WERI-Rb-1 (cell line): ENCODE measurements around the gene UST.

Source experiments
- DNase-seq: peaks from one replicate; pipeline ENCODE4 v3.0.0-alpha.2; 2020
- H3K27ac ChIP-seq: fragments of 250-450 bp; sonication (Bioruptor Pico); 2 replicates; pipeline ENCODE4 v1.5.1; 2020; ENCODE audit warnings: mild to moderate bottlenecking, moderate library complexity
- H3K27me3 ChIP-seq: fragments of 250-450 bp; sonication (Bioruptor Pico); 2 replicates; pipeline ENCODE4 v1.5.1; 2021; ENCODE audit warnings: mild to moderate bottlenecking, low read depth, moderate library complexity; ENCODE audit not compliant: insufficient read depth, severe bottlenecking
- H3K36me3 ChIP-seq: fragments of 250-450 bp; sonication (Bioruptor Pico); 2 replicates; pipeline ENCODE4 v1.5.1; 2020; ENCODE audit warnings: mild to moderate bottlenecking, moderate library complexity
- H3K4me3 ChIP-seq: 2 replicates; pipeline ENCODE4 v1.5.1; 2011; ENCODE audit warnings: low read depth, mild to moderate bottlenecking, control low read depth, low read length
- H3K9me3 ChIP-seq: fragments of 250-450 bp; sonication (Bioruptor Pico); 2 replicates; pipeline ENCODE4 v1.5.1; 2021; ENCODE audit warnings: mild to moderate bottlenecking, moderate library complexity; ENCODE audit not compliant: severe bottlenecking
- TF ChIP-seq, protein P1 (sequence below): IDR thresholded peaks from 2 replicates; pipeline ENCODE4 v1.5.1; 2011; ENCODE audit warnings: low read depth, mild to moderate bottlenecking, control low read depth, inconsistent platforms, low read length

Gene UST

DNA sequence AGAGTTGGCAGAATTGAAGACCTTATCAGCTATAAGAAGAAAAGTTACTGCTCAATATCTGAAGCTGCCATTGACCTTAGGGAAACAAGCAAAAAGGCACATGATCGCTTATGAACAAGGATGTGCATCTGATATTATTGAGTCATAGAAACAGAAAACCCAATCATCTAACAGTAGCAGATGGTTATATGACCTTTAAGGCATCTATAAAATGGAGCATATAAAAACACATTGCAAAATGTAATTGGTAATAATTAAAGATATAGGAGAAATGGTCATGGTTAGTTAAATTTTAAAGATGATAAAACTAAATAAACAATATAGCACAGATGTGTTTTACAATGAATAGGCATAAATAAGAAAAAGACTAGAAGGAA is 310.6 kb downstream of the UST start:
- TF ChIP-seq, protein P1, sequence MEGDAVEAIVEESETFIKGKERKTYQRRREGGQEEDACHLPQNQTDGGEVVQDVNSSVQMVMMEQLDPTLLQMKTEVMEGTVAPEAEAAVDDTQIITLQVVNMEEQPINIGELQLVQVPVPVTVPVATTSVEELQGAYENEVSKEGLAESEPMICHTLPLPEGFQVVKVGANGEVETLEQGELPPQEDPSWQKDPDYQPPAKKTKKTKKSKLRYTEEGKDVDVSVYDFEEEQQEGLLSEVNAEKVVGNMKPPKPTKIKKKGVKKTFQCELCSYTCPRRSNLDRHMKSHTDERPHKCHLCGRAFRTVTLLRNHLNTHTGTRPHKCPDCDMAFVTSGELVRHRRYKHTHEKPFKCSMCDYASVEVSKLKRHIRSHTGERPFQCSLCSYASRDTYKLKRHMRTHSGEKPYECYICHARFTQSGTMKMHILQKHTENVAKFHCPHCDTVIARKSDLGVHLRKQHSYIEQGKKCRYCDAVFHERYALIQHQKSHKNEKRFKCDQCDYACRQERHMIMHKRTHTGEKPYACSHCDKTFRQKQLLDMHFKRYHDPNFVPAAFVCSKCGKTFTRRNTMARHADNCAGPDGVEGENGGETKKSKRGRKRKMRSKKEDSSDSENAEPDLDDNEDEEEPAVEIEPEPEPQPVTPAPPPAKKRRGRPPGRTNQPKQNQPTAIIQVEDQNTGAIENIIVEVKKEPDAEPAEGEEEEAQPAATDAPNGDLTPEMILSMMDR: no peak
- no peaks in the 10 kb centered on the region for H3K27me3 ChIP-seq
- no peaks in the 10 kb centered on the region for H3K9me3 ChIP-seq
- no peak overlapping the region for H3K27ac ChIP-seq
- H3K36me3 ChIP-seq: no peaks in the 10 kb centered on the region
- no peak for DNase-seq
- H3K4me3 ChIP-seq: no peak overlapping the region

- no peak overlapping the region for H3K27ac ChIP-seq
- H3K4me3 ChIP-seq: no peak overlapping the region
- no peaks in the 10 kb centered on the region for H3K9me3 ChIP-seq
- H3K36me3 ChIP-seq: no peaks in the 10 kb centered on the region
- H3K27me3 ChIP-seq: no peaks in the 10 kb centered on the region
- DNase-seq: no peak
- TF ChIP-seq, protein P1: no peak
Measured at GRCh38 chr6:149059557-149059956, 312.7 kb downstream of the UST start.

GRCh38 chr6:149060300-149060984 is 313.6 kb downstream of the UST start:
- no peak for DNase-seq
- H3K36me3 ChIP-seq: no peaks in the 10 kb centered on the region
- TF ChIP-seq, protein P1: no peak
- no peak overlapping the region for H3K4me3 ChIP-seq
- H3K27me3 ChIP-seq: no peaks in the 10 kb centered on the region
- H3K27ac ChIP-seq: no peak overlapping the region
- no peaks in the 10 kb centered on the region for H3K9me3 ChIP-seq

- Histone ChIP-seq H3K27ac (no peak overlapping the region), H3K27me3 (no peaks in the 10 kb centered on the region), H3K4me3 (no peak overlapping the region), H3K36me3 (no peaks in the 10 kb centered on the region), H3K9me3 (no peaks in the 10 kb centered on the region)
- DNase-seq: no peak
- TF ChIP-seq, protein P1: no peak
Measured at GRCh38 chr6:149060985-149061760, 314.3 kb downstream of the UST start.

GRCh38 chr6:149061930-149062329 is 315.1 kb downstream of the UST start:
- no peak overlapping the region for H3K27ac ChIP-seq
- TF ChIP-seq, protein P1: no peak
- H3K36me3 ChIP-seq: no peaks in the 10 kb centered on the region
- no peaks in the 10 kb centered on the region for H3K27me3 ChIP-seq
- no peaks in the 10 kb centered on the region for H3K9me3 ChIP-seq
- H3K4me3 ChIP-seq: no peak overlapping the region
- no peak for DNase-seq
